GM12878 (cell line): ENCODE data around the gene RAB13. TPM values are rescaled to one million over a fixed set of nuclear protein-coding genes. Genes with fewer than 3 reads are reported as not detected.

Source experiments
- ATF7 ChIP-seq: fragments of 450-650 bp; IDR thresholded peaks from 2 replicates; pipeline ENCODE4 v1.6.1; 2016; ENCODE audit warnings: low read depth, mild to moderate bottlenecking
- BCLAF1 ChIP-seq: fragments of 450-650 bp; IDR thresholded peaks from 2 replicates; pipeline ENCODE4 v1.6.1; 2017; ENCODE audit warnings: antibody characterized with exemption, mild to moderate bottlenecking, moderate library complexity
- EED ChIP-seq: sonication (generic); IDR thresholded peaks from 2 replicates; pipeline ENCODE4 v1.6.1; 2016; ENCODE audit warnings: antibody characterized with exemption, low read depth
- EP300 ChIP-seq, 2 experiments: fragments of 150-350 bp in 1 of 2; IDR thresholded peaks; 2 replicates each; pipeline ENCODE4 v1.6.1; 2011 to 2012; ENCODE audit warnings: low read depth in 2 of 2, low read length in 2 of 2, borderline replicate concordance in 1 of 2, improper control_type of control experiment in 1 of 2, inconsistent platforms in 1 of 2; ENCODE audit not compliant: control insufficient read depth in 1 of 2
- ESRRA ChIP-seq: IDR thresholded peaks from 2 replicates; pipeline ENCODE4 v1.6.1; 2012; ENCODE audit warnings: mild to moderate bottlenecking, low read length, improper control_type of control experiment
- HCFC1 ChIP-seq: fragments of 150-350 bp; IDR thresholded peaks from 2 replicates; pipeline ENCODE4 v1.6.1; 2014; ENCODE audit warnings: low read length
- MEF2B ChIP-seq: fragments of 450-650 bp; IDR thresholded peaks from 2 replicates; pipeline ENCODE4 v1.6.1; 2018; ENCODE audit warnings: mild to moderate bottlenecking, moderate library complexity; ENCODE audit not compliant: partially characterized antibody, poor library complexity, severe bottlenecking
- MXI1 ChIP-seq: fragments of 150-350 bp; IDR thresholded peaks from 2 replicates; pipeline ENCODE4 v1.6.1; 2011; ENCODE audit warnings: low read depth, mild to moderate bottlenecking, inconsistent platforms, low read length, improper control_type of control experiment
- NRF1 ChIP-seq: conservative IDR thresholded peaks from 2 replicates; pipeline ENCODE4 v1.6.1; 2011; ENCODE audit warnings: mild to moderate bottlenecking, low read depth, low read length, improper control_type of control experiment
- SIX5 ChIP-seq: IDR thresholded peaks from 2 replicates; pipeline ENCODE4 v1.6.1; 2011; ENCODE audit warnings: mild to moderate bottlenecking, low read depth, low read length, moderate library complexity; ENCODE audit not compliant: severe bottlenecking
- TCF3 ChIP-seq: IDR thresholded peaks from 2 replicates; pipeline ENCODE4 v1.6.1; 2012; ENCODE audit warnings: low read depth, mild to moderate bottlenecking, low read length, borderline replicate concordance; ENCODE audit not compliant: insufficient read depth
- polyA plus RNA-seq, 11 experiments: library from polyadenylated mRNA; depleted of rRNA in 4 of 11; unstranded in 6 of 11; stranded (reverse) in 5 of 11; fragments of >200 nt; fragmentation: Nextera tagmentation in 4 of 11; fragmentation: Illumina TruSeq in 1 of 11; extraction: Ambion mirVana in 4 of 11; extraction: Trizol in 1 of 11; gene quantifications; 1 replicate in 1 of 11; 2 replicates in 10 of 11; pipeline versions ENCODE4 v1.2.1 to v1.2.3, GENCODE V29; 2011 to 2016; ENCODE audit warnings: inconsistent platforms in 2 of 11, missing spikeins in 2 of 11, low read depth in 1 of 11
- total RNA-seq, 4 experiments: library from RNA; depleted of rRNA in 3 of 4; stranded (reverse); fragments of >200 nt in 3 of 4; fragmentation: Illumina TruSeq in 1 of 4; extraction: Trizol in 1 of 4; gene quantifications; 2 replicates each; pipeline versions ENCODE4 v1.2.1 to v1.2.3, GENCODE V29; 2013 to 2021
- TF ChIP-seq, protein P1 (sequence below): fragments of 450-650 bp; IDR thresholded peaks from 2 replicates; pipeline ENCODE4 v1.6.1; 2017; ENCODE audit warnings: low read depth, mild to moderate bottlenecking, moderate library complexity
- TF ChIP-seq, protein P2 (sequence below): fragments of 150-350 bp; IDR thresholded peaks from 2 replicates; pipeline ENCODE4 v1.6.1; 2014; ENCODE audit warnings: mild to moderate bottlenecking, low read depth, low read length

RAB13 gene
- total and polyA plus RNA-seq, 10 of the 15 experiments (the other 5 are each of a cell fraction or from before 2014, with no cell fraction given) = 0.75 to 30.7 (median 15.9) TPM

GRCh38 chr1:153957744-153958110, 28.4 kb downstream of the RAB13 start (continued):
- TF ChIP-seq, protein P1, sequence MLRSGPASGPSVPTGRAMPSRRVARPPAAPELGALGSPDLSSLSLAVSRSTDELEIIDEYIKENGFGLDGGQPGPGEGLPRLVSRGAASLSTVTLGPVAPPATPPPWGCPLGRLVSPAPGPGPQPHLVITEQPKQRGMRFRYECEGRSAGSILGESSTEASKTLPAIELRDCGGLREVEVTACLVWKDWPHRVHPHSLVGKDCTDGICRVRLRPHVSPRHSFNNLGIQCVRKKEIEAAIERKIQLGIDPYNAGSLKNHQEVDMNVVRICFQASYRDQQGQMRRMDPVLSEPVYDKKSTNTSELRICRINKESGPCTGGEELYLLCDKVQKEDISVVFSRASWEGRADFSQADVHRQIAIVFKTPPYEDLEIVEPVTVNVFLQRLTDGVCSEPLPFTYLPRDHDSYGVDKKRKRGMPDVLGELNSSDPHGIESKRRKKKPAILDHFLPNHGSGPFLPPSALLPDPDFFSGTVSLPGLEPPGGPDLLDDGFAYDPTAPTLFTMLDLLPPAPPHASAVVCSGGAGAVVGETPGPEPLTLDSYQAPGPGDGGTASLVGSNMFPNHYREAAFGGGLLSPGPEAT = peak; percentile 45
- TF ChIP-seq ATF7 (no peak), SIX5 (no peak), TCF3 (no peak), MXI1 (peak; percentile 67), ESRRA (no peak), NRF1 (no peak), EED (peak; percentile 54), EP300 (IDR thresholded peaks at IDR 0.05; ENCODE audit: borderline replicate concordance in 1 of 2, control insufficient read depth in 1 of 2, low read depth in 2 of 2, low read length in 2 of 2) (peak; percentile 18 to 59; a peak in 1 of 4 replicates), MEF2B (peak; percentile 18), HCFC1 (no peak), BCLAF1 (no peak)
- TF ChIP-seq, protein P2, sequence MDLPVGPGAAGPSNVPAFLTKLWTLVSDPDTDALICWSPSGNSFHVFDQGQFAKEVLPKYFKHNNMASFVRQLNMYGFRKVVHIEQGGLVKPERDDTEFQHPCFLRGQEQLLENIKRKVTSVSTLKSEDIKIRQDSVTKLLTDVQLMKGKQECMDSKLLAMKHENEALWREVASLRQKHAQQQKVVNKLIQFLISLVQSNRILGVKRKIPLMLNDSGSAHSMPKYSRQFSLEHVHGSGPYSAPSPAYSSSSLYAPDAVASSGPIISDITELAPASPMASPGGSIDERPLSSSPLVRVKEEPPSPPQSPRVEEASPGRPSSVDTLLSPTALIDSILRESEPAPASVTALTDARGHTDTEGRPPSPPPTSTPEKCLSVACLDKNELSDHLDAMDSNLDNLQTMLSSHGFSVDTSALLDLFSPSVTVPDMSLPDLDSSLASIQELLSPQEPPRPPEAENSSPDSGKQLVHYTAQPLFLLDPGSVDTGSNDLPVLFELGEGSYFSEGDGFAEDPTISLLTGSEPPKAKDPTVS = no peak
- TF ChIP-seq, all 136 proteins: peak for 19
